ENCODE results near the gene RPL29.
A peak's percentile ranks its signal among the peaks of the same experiment; 100 is the strongest.
"Not testable (repeated sequence)": the region's sequence is repeated elsewhere in the genome, so short reads cannot be mapped to it uniquely, and the experiment has no call there.

Gene RPL29

GRCh38 chr3:51995346-51996163, at the start of gene RPL29:
Gene RPL29, minus strand, starts transcription at chr3:51995895. Its CDS starts 434 bp downstream, at chr3:51995461.
- DNase-seq (ENCODE audit: low spot score), result peak; percentile 95
- TF ChIP-seq CTCF (IDR thresholded peaks at IDR 0.05; ENCODE audit: borderline replicate concordance, control extremely low read depth, extremely low read depth, insufficient read depth, missing control alignments), result no peak
- in situ Hi-C loops (cut with MboI; ENCODE audit: low sequenced_read_pairs, unreplicated experiment), result no loop called here

- in situ Hi-C loops (cut with MboI; ENCODE audit: low sequenced_read_pairs, unreplicated experiment), result no loop called here
- TF ChIP-seq CTCF (IDR thresholded peaks at IDR 0.05; ENCODE audit: borderline replicate concordance, control extremely low read depth, extremely low read depth, insufficient read depth, missing control alignments), result no peak
- DNase-seq (ENCODE audit: low spot score), result no peak
Observed at GRCh38 chr3:52044869-52045619, 49.3 kb upstream of the RPL29 start.

- in situ Hi-C loops (cut with MboI; ENCODE audit: low sequenced_read_pairs, unreplicated experiment), result no loop called here
- no peak for TF ChIP-seq CTCF (IDR thresholded peaks at IDR 0.05; ENCODE audit: borderline replicate concordance, control extremely low read depth, extremely low read depth, insufficient read depth, missing control alignments)
Observed at GRCh38 chr3:52043750-52044149, 48.1 kb upstream of the RPL29 start.

GRCh38 chr3:52043039-52043438, 47.3 kb upstream of the RPL29 start:
- DNase-seq (ENCODE audit: low spot score); in situ Hi-C loops (cut with MboI; ENCODE audit: low sequenced_read_pairs, unreplicated experiment): not testable (repeated sequence)

More at GRCh38 chr3:52043750-52044149, 48.1 kb upstream of the RPL29 start:
- no peak for DNase-seq (ENCODE audit: low spot score)

- no peak for TF ChIP-seq CTCF (IDR thresholded peaks at IDR 0.05; ENCODE audit: borderline replicate concordance, control extremely low read depth, extremely low read depth, insufficient read depth, missing control alignments)
- DNase-seq (ENCODE audit: low spot score), result no peak
- in situ Hi-C loops (cut with MboI; ENCODE audit: low sequenced_read_pairs, unreplicated experiment), result no loop called here
Observed at GRCh38 chr3:52041118-52041731, 45.5 kb upstream of the RPL29 start.

GRCh38 chr3:52040600-52040999, 44.9 kb upstream of the RPL29 start:
- in situ Hi-C loops (cut with MboI; ENCODE audit: low sequenced_read_pairs, unreplicated experiment), result no loop called here
- TF ChIP-seq CTCF (IDR thresholded peaks at IDR 0.05; ENCODE audit: borderline replicate concordance, control extremely low read depth, extremely low read depth, insufficient read depth, missing control alignments), result no peak
- no peak for DNase-seq (ENCODE audit: low spot score)

All from GM13976 (cell line).